ENCODE results near the gene ZMYND19. TPM values are rescaled to one million over a fixed set of nuclear protein-coding genes. Genes with fewer than 3 reads are reported as not detected.

ZMYND19 gene
- total RNA-seq, 1 experiment from 2014 or later = 79.2 TPM

DNA sequence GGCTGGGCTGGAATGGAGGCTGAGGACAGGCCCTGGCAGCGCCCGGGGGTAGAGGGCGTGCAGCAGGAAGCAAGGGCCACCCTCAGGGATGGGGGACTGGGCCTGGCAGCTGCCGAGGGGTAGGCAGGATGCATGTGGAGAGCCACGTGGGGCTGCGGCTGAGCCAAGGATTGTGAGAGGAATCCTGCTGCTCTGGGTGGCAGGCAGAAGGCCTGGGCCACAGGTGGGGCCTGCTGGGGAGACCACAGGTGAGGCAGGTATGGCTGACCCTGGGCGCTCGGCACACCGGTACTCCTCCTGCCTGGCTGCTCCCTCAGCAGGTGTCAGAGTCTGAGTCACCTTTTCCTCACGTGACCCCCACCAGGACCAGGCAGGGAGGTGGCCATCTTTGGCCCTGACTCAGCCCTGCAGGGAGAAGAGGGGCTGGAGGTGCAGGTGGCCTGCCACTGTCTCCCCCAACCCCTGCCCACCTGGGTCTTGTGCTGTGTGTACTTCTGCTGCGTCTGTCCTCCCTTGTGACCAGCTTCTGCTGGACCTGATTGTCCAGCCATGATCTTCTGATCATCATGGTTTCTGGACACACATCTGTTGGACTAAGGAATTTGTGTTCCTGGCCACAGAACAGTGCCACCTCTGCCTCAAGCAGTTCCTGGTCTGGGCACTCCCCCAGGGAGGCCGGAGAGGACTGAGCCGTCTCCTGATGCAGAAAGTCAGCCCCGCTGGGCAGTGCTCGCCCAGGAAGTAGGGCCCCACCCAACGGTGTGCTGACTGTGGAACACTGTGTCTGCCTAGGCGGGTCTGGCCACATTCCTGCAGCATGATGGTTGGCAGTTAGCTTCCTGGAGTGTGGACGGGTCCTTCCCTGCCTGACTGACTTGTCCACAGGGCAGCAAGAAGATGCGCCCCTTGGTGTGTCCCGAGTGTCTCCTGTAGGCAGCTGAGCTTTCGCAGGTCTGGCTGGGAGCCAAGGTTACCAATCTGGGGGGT lies 21.6 kb upstream of the ZMYND19 start:
- no peaks in the 10 kb centered on the region for H4K20me1 ChIP-seq (ENCODE audit: control insufficient read depth, insufficient read depth, insufficient read length)
- no peak overlapping the region for H4K91ac ChIP-seq (ENCODE audit: insufficient read length, low read depth, low read length)
- H3K4me2 ChIP-seq (ENCODE audit: insufficient read depth, insufficient read length, low read length) = no peak overlapping the region
- H3K14ac ChIP-seq (ENCODE audit: insufficient read depth, low read length) = no peak overlapping the region; the same call in 1 of the 2 replicates
- H3K56ac ChIP-seq (ENCODE audit: insufficient read length, low read depth, low read length) = no peak overlapping the region
- H3K27me3 ChIP-seq (ENCODE audit: insufficient read depth, low read length) = no peaks in the 10 kb centered on the region
- TF ChIP-seq, protein P1, sequence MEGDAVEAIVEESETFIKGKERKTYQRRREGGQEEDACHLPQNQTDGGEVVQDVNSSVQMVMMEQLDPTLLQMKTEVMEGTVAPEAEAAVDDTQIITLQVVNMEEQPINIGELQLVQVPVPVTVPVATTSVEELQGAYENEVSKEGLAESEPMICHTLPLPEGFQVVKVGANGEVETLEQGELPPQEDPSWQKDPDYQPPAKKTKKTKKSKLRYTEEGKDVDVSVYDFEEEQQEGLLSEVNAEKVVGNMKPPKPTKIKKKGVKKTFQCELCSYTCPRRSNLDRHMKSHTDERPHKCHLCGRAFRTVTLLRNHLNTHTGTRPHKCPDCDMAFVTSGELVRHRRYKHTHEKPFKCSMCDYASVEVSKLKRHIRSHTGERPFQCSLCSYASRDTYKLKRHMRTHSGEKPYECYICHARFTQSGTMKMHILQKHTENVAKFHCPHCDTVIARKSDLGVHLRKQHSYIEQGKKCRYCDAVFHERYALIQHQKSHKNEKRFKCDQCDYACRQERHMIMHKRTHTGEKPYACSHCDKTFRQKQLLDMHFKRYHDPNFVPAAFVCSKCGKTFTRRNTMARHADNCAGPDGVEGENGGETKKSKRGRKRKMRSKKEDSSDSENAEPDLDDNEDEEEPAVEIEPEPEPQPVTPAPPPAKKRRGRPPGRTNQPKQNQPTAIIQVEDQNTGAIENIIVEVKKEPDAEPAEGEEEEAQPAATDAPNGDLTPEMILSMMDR (conservative IDR thresholded peaks at IDR 0.05) = no peak
- H3K9me3 ChIP-seq (ENCODE audit: control insufficient read depth, low read depth, low read length) = no peaks in the 10 kb centered on the region
- Mint-ChIP-seq H3K4me1 (peaks cover 17 to 20% of the 10 kb centered on the region in 2 experiments), H3K27ac (peak overlapping the region; percentile 83 to 96 (median 91); a peak in 5 of 7 replicates), H3K4me3 (no peak overlapping the region; a peak in 2 of 5 replicates), H3K36me3 (ENCODE audit: insufficient read depth in 1 of 3, low read depth in 3 of 3) (peaks cover 0 to 9% (median 4%) of the 10 kb centered on the region in 3 experiments; a peak in 6 of 7 replicates), H3K27me3 (ENCODE audit: low read depth) (peaks cover under 1% of the 10 kb centered on the region; the same call in 1 of the 2 replicates), H3K9me3 (no peaks in the 10 kb centered on the region)
- no peak overlapping the region for H2BK20ac ChIP-seq (ENCODE audit: low read depth, low read length, poor library complexity, severe bottlenecking)
- no peak overlapping the region for H3K4ac ChIP-seq (ENCODE audit: low read depth, low read length)
- H4K5ac ChIP-seq (ENCODE audit: insufficient read length, low read depth, low read length) = no peak overlapping the region
- no peak overlapping the region for H2BK12ac ChIP-seq (ENCODE audit: insufficient read length, low read depth, low read length)
- no peak overlapping the region for H3T11ph ChIP-seq (ENCODE audit: low read length)
- H3K18ac ChIP-seq (ENCODE audit: insufficient read length, low read depth, low read length) = no peak overlapping the region
- no peak overlapping the region for H2AK5ac ChIP-seq (ENCODE audit: insufficient read length, low read length)
- no peak overlapping the region for H4K8ac ChIP-seq (replicated peaks; ENCODE audit: insufficient read length, low read depth, low read length)
- no CpG with 5 or more reads among the region's 21 CpGs for WGBS (ENCODE audit: extremely low coverage, insufficient read length, low lambda C conversion rate)
- no peak for DNase-seq
- no peaks in the 10 kb centered on the region for H3K4me1 ChIP-seq (ENCODE audit: insufficient read depth, low read length)
- no peak overlapping the region for H3K9ac ChIP-seq (ENCODE audit: extremely low read depth, insufficient read length, low read length)
- no peak overlapping the region for H3K23ac ChIP-seq (ENCODE audit: insufficient read length, low read depth, low read length)
- no peak overlapping the region for H2BK5ac ChIP-seq (ENCODE audit: insufficient read length, low read length)
- 0 out of 2 replicates have a peak, but pooled peaks cover 2% of the 10 kb centered on the region for H3K79me2 ChIP-seq (ENCODE audit: insufficient read depth, low read length)
- H3K79me1 ChIP-seq (ENCODE audit: insufficient read depth, low read depth, low read length, poor library complexity, severe bottlenecking) = no peaks in the 10 kb centered on the region
- H2BK120ac ChIP-seq (ENCODE audit: low read depth, low read length, poor library complexity, severe bottlenecking) = no peak overlapping the region
- no peaks in the 10 kb centered on the region for H3K23me2 ChIP-seq (ENCODE audit: insufficient read length, low read depth, low read length, poor library complexity, severe bottlenecking)
- H2AFZ ChIP-seq (ENCODE audit: low read length) = no peak overlapping the region
- H2BK15ac ChIP-seq (ENCODE audit: low read depth, low read length) = no peak overlapping the region
- no peak overlapping the region for H3K27ac ChIP-seq (ENCODE audit: insufficient read length, low read depth, low read length)

Data from H9 (cell line).